HG03159 (cell line): Measurements from ENCODE around the gene AKAP13.
"Not testable (repeated sequence)": the region's sequence is repeated elsewhere in the genome, so short reads cannot be mapped to it uniquely, and the experiment has no call there.

Experiments used
- ATAC-seq: cut with Tn5 transposase; IDR thresholded peaks from one replicate; pipeline ENCODE4 v1.9.1; 2021; ENCODE audit warnings: mild to moderate bottlenecking, moderate library complexity; ENCODE audit not compliant: unreplicated experiment

The AKAP13 gene

GRCh38 chr15:85559530-85559929 is 179.1 kb downstream of the AKAP13 start:
- no peak for ATAC-seq

- no peak for ATAC-seq
Observed at GRCh38 chr15:85562824-85563223, 182.4 kb downstream of the AKAP13 start.

- no peak for ATAC-seq
Observed at GRCh38 chr15:85563328-85563727, 182.9 kb downstream of the AKAP13 start.

- no peak for ATAC-seq
Observed at GRCh38 chr15:85563731-85564130, 183.3 kb downstream of the AKAP13 start.

- ATAC-seq, result no peak
Observed at GRCh38 chr15:85564686-85565085, 184.3 kb downstream of the AKAP13 start.

- ATAC-seq, result no peak
Observed at GRCh38 chr15:85568261-85568808, 187.9 kb downstream of the AKAP13 start.

- ATAC-seq, result no peak
Observed at GRCh38 chr15:85570336-85570735, 189.9 kb downstream of the AKAP13 start.

GRCh38 chr15:85571780-85572179 is 191.4 kb downstream of the AKAP13 start:
- ATAC-seq, result no peak

GRCh38 chr15:85576392-85576791 is 196.0 kb downstream of the AKAP13 start:
- no peak for ATAC-seq

GRCh38 chr15:85578941-85579701 is 198.7 kb downstream of the AKAP13 start:
- ATAC-seq, result no peak

GRCh38 chr15:85579957-85580694 is 199.7 kb downstream of the AKAP13 start:
- no peak for ATAC-seq

- no peak for ATAC-seq
Observed at GRCh38 chr15:85580879-85581278, 200.5 kb downstream of the AKAP13 start.

GRCh38 chr15:85581495-85581894 is 201.1 kb downstream of the AKAP13 start:
- no peak for ATAC-seq

GRCh38 chr15:85582131-85583079 is 202.0 kb downstream of the AKAP13 start:
- peak; percentile 46 for ATAC-seq

- ATAC-seq, result no peak
Observed at GRCh38 chr15:85583442-85583841, 203.0 kb downstream of the AKAP13 start.

GRCh38 chr15:85583923-85584390 is 203.6 kb downstream of the AKAP13 start:
- ATAC-seq, result peak; percentile 40

- no peak for ATAC-seq
Observed at GRCh38 chr15:85584872-85585271, 204.5 kb downstream of the AKAP13 start.

GRCh38 chr15:85586196-85586595 is 205.8 kb downstream of the AKAP13 start:
- not testable (repeated sequence) for ATAC-seq

GRCh38 chr15:85587707-85588411 is 207.5 kb downstream of the AKAP13 start:
- ATAC-seq, result no peak

- ATAC-seq, result no peak
Observed at GRCh38 chr15:85588677-85589076, 208.3 kb downstream of the AKAP13 start.
